Astrocyte (in vitro differentiated cells and primary cell): ENCODE measurements around the gene PDZRN4. TPM values are rescaled to one million over a fixed set of nuclear protein-coding genes. Genes with fewer than 3 reads are reported as not detected.

ENCODE experiments used
- DNase-seq: peaks from one replicate; pipeline ENCODE4 v3.0.0-alpha.2; 2010; ENCODE audit warnings: low read depth
- FAIRE-seq: peaks from 2 replicates; lab custom pipeline; 2011; peaks lifted over from hg19 to GRCh38; lab: Jason Lieb, UNC
- H2AFZ ChIP-seq: 2 replicates; pipeline ENCODE4 v1.6.0; 2012; ENCODE audit warnings: low read depth, low read length, inconsistent platforms
- H3K27ac ChIP-seq: 2 replicates; pipeline ENCODE4 v1.5.1; 2011; ENCODE audit warnings: low read depth, low read length, inconsistent platforms
- H3K27me3 ChIP-seq: 2 replicates; pipeline ENCODE4 v1.6.0; 2011; ENCODE audit warnings: low read length, inconsistent platforms; ENCODE audit not compliant: insufficient read depth
- H3K36me3 ChIP-seq: 2 replicates; pipeline ENCODE4 v1.5.1; 2011; ENCODE audit warnings: low read length, inconsistent platforms; ENCODE audit not compliant: insufficient read depth
- H3K4me1 ChIP-seq: 2 replicates; pipeline ENCODE4 v1.5.1; 2011; ENCODE audit warnings: low read length, inconsistent platforms; ENCODE audit not compliant: insufficient read depth
- H3K4me2 ChIP-seq: 2 replicates; pipeline ENCODE4 v1.6.0; 2012; ENCODE audit warnings: low read length, inconsistent platforms
- H3K4me3 ChIP-seq: 2 replicates; pipeline ENCODE4 v1.5.1; 2011; ENCODE audit warnings: low read depth, mild to moderate bottlenecking, low read length, inconsistent platforms; ENCODE audit not compliant: insufficient read depth
- H3K79me2 ChIP-seq: 2 replicates; pipeline ENCODE4 v1.6.0; 2012; ENCODE audit warnings: mild to moderate bottlenecking, low read length, inconsistent platforms; ENCODE audit not compliant: insufficient read depth
- H3K9ac ChIP-seq: 2 replicates; pipeline ENCODE4 v1.6.0; 2012; ENCODE audit warnings: mild to moderate bottlenecking, low read length, inconsistent platforms
- H3K9me3 ChIP-seq: 2 replicates; pipeline ENCODE4 v1.5.1; 2012; ENCODE audit warnings: low read depth, mild to moderate bottlenecking, low read length, inconsistent platforms; ENCODE audit not compliant: insufficient read depth
- H4K20me1 ChIP-seq: 2 replicates; pipeline ENCODE4 v1.6.0; 2012; ENCODE audit warnings: low read length, inconsistent platforms; ENCODE audit not compliant: insufficient read depth
- H3K27ac Mint-ChIP-seq: one replicate; pipeline ENCODE4 v1.8.0; 2021; ENCODE audit warnings: mild to moderate bottlenecking, mixed read lengths; ENCODE audit not compliant: unreplicated experiment
- H3K27me3 Mint-ChIP-seq: one replicate; pipeline ENCODE4 v1.8.0; 2021; ENCODE audit warnings: low read depth, mixed read lengths; ENCODE audit not compliant: unreplicated experiment
- H3K36me3 Mint-ChIP-seq: one replicate; pipeline ENCODE4 v1.8.0; 2021; ENCODE audit warnings: low read depth, mixed read lengths; ENCODE audit not compliant: unreplicated experiment
- H3K4me1 Mint-ChIP-seq: one replicate; pipeline ENCODE4 v1.8.0; 2021; ENCODE audit warnings: low read depth, mixed read lengths; ENCODE audit not compliant: unreplicated experiment
- H3K4me3 Mint-ChIP-seq: one replicate; pipeline ENCODE4 v1.8.0; 2021; ENCODE audit warnings: mild to moderate bottlenecking, moderate library complexity, mixed read lengths; ENCODE audit not compliant: unreplicated experiment
- H3K9me3 Mint-ChIP-seq: one replicate; pipeline ENCODE4 v1.8.0; 2021; ENCODE audit warnings: mild to moderate bottlenecking, mixed read lengths; ENCODE audit not compliant: unreplicated experiment
- EZH2 ChIP-seq: IDR thresholded peaks from 2 replicates; pipeline ENCODE4 v1.6.1; 2012; ENCODE audit warnings: mild to moderate bottlenecking, low read length, inconsistent platforms; ENCODE audit not compliant: insufficient read depth
- total RNA-seq: library from RNA; stranded (reverse); gene quantifications from 2 replicates; pipeline ENCODE4 v1.2.1, GENCODE V29; 2021
- TF ChIP-seq, protein P1 (sequence below): IDR thresholded peaks from 2 replicates; pipeline ENCODE4 v1.5.1; 2011; ENCODE audit warnings: low read depth, mild to moderate bottlenecking, inconsistent platforms, low read length, moderate library complexity; ENCODE audit not compliant: insufficient read depth

PDZRN4 gene
- total RNA-seq, 1 donor from 2014 or later: not detected

- H3K9me3 ChIP-seq: no peaks in the 10 kb centered on the region
- DNase-seq (no peak), FAIRE-seq (no peak)
- Mint-ChIP-seq H3K27ac (no peak overlapping the region), H3K27me3 (no peaks in the 10 kb centered on the region), H3K9me3 (peaks cover 5% of the 10 kb centered on the region), H3K36me3 (no peaks in the 10 kb centered on the region), H3K4me3 (no peak overlapping the region), H3K4me1 (no peaks in the 10 kb centered on the region)
- no peak overlapping the region for H3K4me3 ChIP-seq
- H3K4me2 ChIP-seq: no peak overlapping the region
- H3K9ac ChIP-seq: no peak overlapping the region
- H2AFZ ChIP-seq: no peak overlapping the region
- H4K20me1 ChIP-seq: no peaks in the 10 kb centered on the region
- H3K27me3 ChIP-seq: no peaks in the 10 kb centered on the region
- no peaks in the 10 kb centered on the region for H3K4me1 ChIP-seq
- H3K79me2 ChIP-seq: no peaks in the 10 kb centered on the region
- no peak overlapping the region for H3K27ac ChIP-seq
- H3K36me3 ChIP-seq: no peaks in the 10 kb centered on the region
- TF ChIP-seq EZH2: no peak
- TF ChIP-seq, protein P1, sequence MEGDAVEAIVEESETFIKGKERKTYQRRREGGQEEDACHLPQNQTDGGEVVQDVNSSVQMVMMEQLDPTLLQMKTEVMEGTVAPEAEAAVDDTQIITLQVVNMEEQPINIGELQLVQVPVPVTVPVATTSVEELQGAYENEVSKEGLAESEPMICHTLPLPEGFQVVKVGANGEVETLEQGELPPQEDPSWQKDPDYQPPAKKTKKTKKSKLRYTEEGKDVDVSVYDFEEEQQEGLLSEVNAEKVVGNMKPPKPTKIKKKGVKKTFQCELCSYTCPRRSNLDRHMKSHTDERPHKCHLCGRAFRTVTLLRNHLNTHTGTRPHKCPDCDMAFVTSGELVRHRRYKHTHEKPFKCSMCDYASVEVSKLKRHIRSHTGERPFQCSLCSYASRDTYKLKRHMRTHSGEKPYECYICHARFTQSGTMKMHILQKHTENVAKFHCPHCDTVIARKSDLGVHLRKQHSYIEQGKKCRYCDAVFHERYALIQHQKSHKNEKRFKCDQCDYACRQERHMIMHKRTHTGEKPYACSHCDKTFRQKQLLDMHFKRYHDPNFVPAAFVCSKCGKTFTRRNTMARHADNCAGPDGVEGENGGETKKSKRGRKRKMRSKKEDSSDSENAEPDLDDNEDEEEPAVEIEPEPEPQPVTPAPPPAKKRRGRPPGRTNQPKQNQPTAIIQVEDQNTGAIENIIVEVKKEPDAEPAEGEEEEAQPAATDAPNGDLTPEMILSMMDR: no peak
Measured at GRCh38 chr12:41409628-41410027, 221.5 kb downstream of the PDZRN4 start.

- no peak overlapping the region for H3K4me3 Mint-ChIP-seq
- FAIRE-seq: no peak
- H3K4me1 Mint-ChIP-seq: no peaks in the 10 kb centered on the region
Measured at GRCh38 chr12:41418586-41418985, 230.5 kb downstream of the PDZRN4 start.

More at GRCh38 chr12:41418586-41418985, 230.5 kb downstream of the PDZRN4 start:
- Histone ChIP-seq H3K27me3 (no peaks in the 10 kb centered on the region), H3K79me2 (no peaks in the 10 kb centered on the region), H4K20me1 (no peaks in the 10 kb centered on the region), H3K4me3 (no peak overlapping the region), H3K4me2 (no peak overlapping the region), H3K27ac (no peak overlapping the region), H3K4me1 (no peaks in the 10 kb centered on the region), H3K36me3 (no peaks in the 10 kb centered on the region), H3K9me3 (no peaks in the 10 kb centered on the region), H2AFZ (no peak overlapping the region), H3K9ac (no peak overlapping the region)
- no peak overlapping the region for H3K27ac Mint-ChIP-seq
- no peaks in the 10 kb centered on the region for H3K27me3 Mint-ChIP-seq
- no peaks in the 10 kb centered on the region for H3K9me3 Mint-ChIP-seq
- no peaks in the 10 kb centered on the region for H3K36me3 Mint-ChIP-seq
- no peak for DNase-seq
- TF ChIP-seq EZH2: no peak
- TF ChIP-seq, protein P1: no peak
